Omental fat pad (tissue), 4 donors: ENCODE results near the gene ATP2A3. TPM values are rescaled to one million over a fixed set of nuclear protein-coding genes. Genes with fewer than 3 reads are reported as not detected.

Experiments
- ATAC-seq: fragments of 150-250 bp; one replicate; pipeline ENCODE4 v1.9.1; 2016; ENCODE audit warnings: mild to moderate bottlenecking, moderate library complexity; ENCODE audit not compliant: low FRiP score
- DNase-seq: peaks from one replicate; pipeline ENCODE4 v3.0.0-alpha.2; 2019; ENCODE audit warnings: low spot score
- CTCF ChIP-seq, 3 donors: fragments of 450-650 bp; IDR thresholded peaks; one replicate each; pipeline ENCODE4 v1.5.1; 2016 to 2017; ENCODE audit warnings: antibody characterized with exemption in 3 of 3, mild to moderate bottlenecking in 3 of 3, moderate library complexity in 2 of 3
- total RNA-seq, 4 donors: library from RNA; depleted of rRNA; stranded (reverse); fragments of >200 nt; gene quantifications; one replicate each; pipeline ENCODE4 v1.1.0, GENCODE V29; 2016

The ATP2A3 gene
- total RNA-seq, 4 donors from 2014 or later = 2.9 to 12.3 (median 5.5) TPM

DNA sequence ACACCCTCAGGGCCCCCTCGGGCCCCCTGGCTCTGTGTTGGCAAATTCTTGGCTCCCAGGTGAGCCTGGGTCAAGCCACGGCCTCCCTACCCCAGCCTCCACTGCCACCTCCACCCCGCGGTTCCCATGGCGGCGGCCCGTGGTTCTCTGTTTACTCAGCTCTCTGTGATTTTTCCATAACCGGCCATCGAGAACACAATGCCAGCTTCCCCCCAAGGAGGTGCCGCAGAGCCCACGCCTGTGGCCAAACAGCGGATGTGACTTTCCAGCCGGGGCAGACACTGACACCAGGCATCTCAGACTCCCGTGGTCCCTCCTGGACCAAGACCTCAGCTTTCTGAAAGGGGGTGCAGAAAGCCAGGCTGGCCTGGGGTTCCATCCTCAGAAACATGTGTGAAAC, 21.6 kb upstream of the ATP2A3 start:
- DNase-seq (no peak), ATAC-seq (peak; percentile 35)
- no peak for TF ChIP-seq CTCF (IDR thresholded peaks at IDR 0.05)

- DNase-seq (no peak), ATAC-seq (no peak)
- no peak for TF ChIP-seq CTCF (IDR thresholded peaks at IDR 0.05)
Observed at GRCh38 chr17:3983606-3984484, 19.6 kb upstream of the ATP2A3 start.

GRCh38 chr17:3982541-3983017, 18.3 kb upstream of the ATP2A3 start:
- no peak for DNase-seq
- no peak for TF ChIP-seq CTCF (IDR thresholded peaks at IDR 0.05)
- ATAC-seq = no peak

DNA sequence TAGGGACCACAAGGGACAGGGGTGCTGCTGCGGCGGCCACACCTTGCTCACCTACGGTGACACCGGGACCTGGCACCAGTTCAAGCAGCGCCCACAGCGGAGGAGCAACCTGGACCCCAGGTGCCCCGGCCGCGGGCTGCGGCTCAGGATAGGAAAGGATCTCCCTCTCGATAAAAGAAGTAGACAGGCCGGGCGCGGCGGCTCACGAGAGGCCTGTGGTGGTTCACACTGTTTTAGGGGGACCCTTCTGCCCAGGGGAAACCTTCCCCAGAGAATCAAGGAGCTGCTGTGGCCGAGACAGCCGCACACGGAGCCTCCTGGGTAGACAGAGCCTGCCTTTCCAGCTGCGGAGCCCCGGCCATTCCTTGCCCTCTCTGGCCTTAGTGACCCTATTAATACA, 17.9 kb upstream of the ATP2A3 start:
- DNase-seq = no peak

GRCh38 chr17:3981455-3981854, 17.2 kb upstream of the ATP2A3 start:
- DNase-seq = no peak
- no peak for TF ChIP-seq CTCF (IDR thresholded peaks at IDR 0.05)
- ATAC-seq = no peak

More for the DNA sequence above, 17.9 kb upstream of the ATP2A3 start:
- no peak for ATAC-seq
- TF ChIP-seq CTCF (IDR thresholded peaks at IDR 0.05) = no peak

GRCh38 chr17:3980381-3981014, 16.3 kb upstream of the ATP2A3 start:
- ATAC-seq (no peak), DNase-seq (no peak)
- TF ChIP-seq CTCF (IDR thresholded peaks at IDR 0.05) = no peak
